Measurements from ENCODE around the gene RBBP8NL.

Gene RBBP8NL

GRCh38 chr20:62403331-62403730, 24.0 kb downstream of the RBBP8NL start:
- Histone ChIP-seq H3K9me3 (ENCODE audit: insufficient read depth, low read length, severe bottlenecking) (no peaks in the 10 kb centered on the region), H4K20me1 (ENCODE audit: insufficient read depth, low read length) (peaks cover 56% of the 10 kb centered on the region), H3K27me3 (ENCODE audit: insufficient read depth, low read length, poor library complexity) (no peaks in the 10 kb centered on the region), H3K27ac (ENCODE audit: low read length) (no peak overlapping the region), H3K4me3 (ENCODE audit: low read depth in 1 of 2, low read length in 2 of 2) (no peak overlapping the region), H3K4me1 (ENCODE audit: insufficient read depth, low read length) (peaks cover 38% of the 10 kb centered on the region), H3K9ac (ENCODE audit: low read depth, low read length) (no peak overlapping the region), H3K36me3 (ENCODE audit: insufficient read depth, low read length) (peaks cover 44% of the 10 kb centered on the region), H2AFZ (ENCODE audit: low read depth, low read length) (no peak overlapping the region), H3K79me2 (ENCODE audit: insufficient read depth, low read length) (peaks cover 40% of the 10 kb centered on the region), H3K4me2 (ENCODE audit: insufficient read depth, low read length) (no peak overlapping the region)
- TF ChIP-seq CTCF (IDR thresholded peaks at IDR 0.05; ENCODE audit: borderline replicate concordance, extremely low read depth, low read length, poor library complexity, severe bottlenecking) (no peak), EZH2 (IDR thresholded peaks at IDR 0.05; ENCODE audit: borderline replicate concordance, low read depth, low read length, severe bottlenecking) (no peak)
- ATAC-seq (ENCODE audit: insufficient read depth, low read depth) (no peak), DNase-seq (no peak)

DNA sequence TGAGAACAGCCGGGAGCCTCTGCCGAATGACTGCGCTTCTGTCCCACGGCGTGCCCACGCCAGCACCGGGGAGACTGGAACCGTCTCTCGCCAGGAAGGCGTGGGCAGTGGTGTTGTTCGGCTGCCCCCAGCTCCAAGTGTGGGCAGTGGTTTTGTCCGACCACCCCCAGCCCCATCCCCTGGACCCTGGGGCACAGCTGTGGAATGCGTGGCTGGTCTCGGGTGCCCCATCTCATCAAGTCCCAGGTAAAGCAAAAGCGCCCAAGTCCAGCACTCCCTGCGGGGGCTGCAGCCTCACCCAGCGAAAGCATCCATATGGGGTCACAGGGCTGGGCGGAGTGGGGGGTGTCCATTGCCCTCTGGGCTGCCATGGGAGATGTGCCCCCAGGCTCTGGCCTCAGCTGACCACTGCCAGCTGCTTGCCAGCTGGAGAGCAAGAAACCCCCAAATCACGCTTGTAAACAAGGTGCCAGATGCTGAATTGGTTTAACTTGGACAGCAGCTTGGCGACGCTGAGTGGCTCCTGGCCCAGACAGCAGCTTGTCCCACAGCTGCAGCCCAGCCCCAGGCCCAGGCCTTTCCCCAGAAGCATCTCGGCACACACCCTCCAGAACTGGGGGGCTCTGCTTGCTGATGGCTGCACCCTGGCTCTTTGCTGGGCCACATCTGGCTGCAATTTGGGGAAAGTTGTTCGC, 24.7 kb downstream of the RBBP8NL start:
- peaks cover 40% of the 10 kb centered on the region for H3K79me2 ChIP-seq (ENCODE audit: insufficient read depth, low read length)

GRCh38 chr20:62401331-62401779, 26.0 kb downstream of the RBBP8NL start:
- H3K4me1 ChIP-seq (ENCODE audit: insufficient read depth, low read length) = peaks cover 23% of the 10 kb centered on the region
- ATAC-seq (ENCODE audit: insufficient read depth, low read depth) (no peak), DNase-seq (no peak)
- no peak overlapping the region for H2AFZ ChIP-seq (ENCODE audit: low read depth, low read length)
- no peak for TF ChIP-seq CTCF (IDR thresholded peaks at IDR 0.05; ENCODE audit: borderline replicate concordance, extremely low read depth, low read length, poor library complexity, severe bottlenecking)
- no peak for TF ChIP-seq EZH2 (IDR thresholded peaks at IDR 0.05; ENCODE audit: borderline replicate concordance, low read depth, low read length, severe bottlenecking)
- no peak overlapping the region for H3K4me3 ChIP-seq (ENCODE audit: low read depth in 1 of 2, low read length in 2 of 2)
- H3K36me3 ChIP-seq (ENCODE audit: insufficient read depth, low read length) = peaks cover 43% of the 10 kb centered on the region
- peaks cover 35% of the 10 kb centered on the region for H3K79me2 ChIP-seq (ENCODE audit: insufficient read depth, low read length)
- no peak overlapping the region for H3K9ac ChIP-seq (ENCODE audit: low read depth, low read length)
- H3K9me3 ChIP-seq (ENCODE audit: insufficient read depth, low read length, severe bottlenecking) = no peaks in the 10 kb centered on the region
- H3K27me3 ChIP-seq (ENCODE audit: insufficient read depth, low read length, poor library complexity) = no peaks in the 10 kb centered on the region
- H4K20me1 ChIP-seq (ENCODE audit: insufficient read depth, low read length) = peaks cover 53% of the 10 kb centered on the region
- H3K27ac ChIP-seq (ENCODE audit: low read length) = no peak overlapping the region
- no peak overlapping the region for H3K4me2 ChIP-seq (ENCODE audit: insufficient read depth, low read length)

More for the DNA sequence above, 24.7 kb downstream of the RBBP8NL start:
- no peak for DNase-seq
- H3K9ac ChIP-seq (ENCODE audit: low read depth, low read length) = no peak overlapping the region
- H3K27me3 ChIP-seq (ENCODE audit: insufficient read depth, low read length, poor library complexity) = no peaks in the 10 kb centered on the region
- no peak overlapping the region for H3K4me3 ChIP-seq (ENCODE audit: low read depth in 1 of 2, low read length in 2 of 2)
- H2AFZ ChIP-seq (ENCODE audit: low read depth, low read length) = no peak overlapping the region
- no peak for ATAC-seq (ENCODE audit: insufficient read depth, low read depth)
- no peak overlapping the region for H3K4me2 ChIP-seq (ENCODE audit: insufficient read depth, low read length)
- H3K27ac ChIP-seq (ENCODE audit: low read length) = no peak overlapping the region
- peaks cover 31% of the 10 kb centered on the region for H3K4me1 ChIP-seq (ENCODE audit: insufficient read depth, low read length)
- no peaks in the 10 kb centered on the region for H3K9me3 ChIP-seq (ENCODE audit: insufficient read depth, low read length, severe bottlenecking)
- H4K20me1 ChIP-seq (ENCODE audit: insufficient read depth, low read length) = peaks cover 56% of the 10 kb centered on the region
- H3K36me3 ChIP-seq (ENCODE audit: insufficient read depth, low read length) = peaks cover 46% of the 10 kb centered on the region
- TF ChIP-seq CTCF (IDR thresholded peaks at IDR 0.05; ENCODE audit: borderline replicate concordance, extremely low read depth, low read length, poor library complexity, severe bottlenecking) (no peak), EZH2 (IDR thresholded peaks at IDR 0.05; ENCODE audit: borderline replicate concordance, low read depth, low read length, severe bottlenecking) (no peak)

All from DND-41 (cell line).